Measurements from ENCODE around the gene SSX2IP.

SSX2IP gene

DNA sequence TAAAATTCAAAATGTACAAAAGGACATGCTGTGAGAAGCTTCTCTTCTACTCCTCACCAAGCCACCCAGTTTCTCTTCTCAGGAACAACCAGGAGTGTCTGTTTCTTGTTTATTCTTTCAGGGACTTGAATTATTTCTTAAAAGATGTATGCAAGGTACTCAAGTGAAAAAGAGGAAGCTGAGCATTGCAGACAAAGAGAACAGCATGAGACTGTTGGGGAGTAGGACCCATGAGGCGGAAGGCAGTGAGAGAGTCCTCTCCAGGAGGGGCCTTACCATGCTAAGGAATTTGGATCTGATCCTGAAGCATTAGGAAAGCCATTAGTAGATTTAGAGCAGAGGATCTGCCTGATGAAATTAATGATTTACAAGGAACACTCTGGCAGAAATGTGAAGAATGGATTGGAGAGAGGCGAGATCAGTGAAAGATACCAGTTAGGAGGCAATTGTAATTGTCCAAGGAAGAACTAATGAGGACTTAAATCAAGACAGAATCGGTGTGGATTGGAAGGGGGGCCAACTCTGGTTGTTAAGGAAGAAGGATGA lies 14.7 kb upstream of the SSX2IP start:
- Histone ChIP-seq H4K20me1 (ENCODE audit: insufficient read depth, low read length) (no peaks in the 10 kb centered on the region), H3K9ac (ENCODE audit: low read length) (peak overlapping the region; percentile 27; the same call in 1 of the 2 replicates), H3K27ac (ENCODE audit: low read depth, low read length, poor library complexity, severe bottlenecking) (peak overlapping the region; percentile 86), H3K4me3 (ENCODE audit: low read depth, low read length, poor library complexity, severe bottlenecking) (no peak overlapping the region), H3K4me2 (ENCODE audit: low read length) (peak overlapping the region; percentile 38; the same call in 1 of the 2 replicates), H2AFZ (ENCODE audit: low read length) (no peak overlapping the region; the same call in 1 of the 2 replicates), H3K9me3 (ENCODE audit: low read length) (no peaks in the 10 kb centered on the region), H3K36me3 (ENCODE audit: insufficient read depth, low read length) (no peaks in the 10 kb centered on the region), H3F3A (ENCODE audit: insufficient read depth, low read length) (0 out of 2 replicates have a peak, but pooled peaks cover 4% of the 10 kb centered on the region), H3K79me2 (ENCODE audit: insufficient read depth, low read length) (no peaks in the 10 kb centered on the region), H3K27me3 (ENCODE audit: insufficient read depth, low read length) (no peaks in the 10 kb centered on the region), H3K9me2 (ENCODE audit: low read depth, low read length) (no peaks in the 10 kb centered on the region), H3K4me1 (ENCODE audit: insufficient read depth, low read length, severe bottlenecking) (peaks cover 58% of the 10 kb centered on the region)
- no peak for TF ChIP-seq EZH2 (IDR thresholded peaks at IDR 0.05; ENCODE audit: borderline replicate concordance, low read length)
- TF ChIP-seq, protein P1, sequence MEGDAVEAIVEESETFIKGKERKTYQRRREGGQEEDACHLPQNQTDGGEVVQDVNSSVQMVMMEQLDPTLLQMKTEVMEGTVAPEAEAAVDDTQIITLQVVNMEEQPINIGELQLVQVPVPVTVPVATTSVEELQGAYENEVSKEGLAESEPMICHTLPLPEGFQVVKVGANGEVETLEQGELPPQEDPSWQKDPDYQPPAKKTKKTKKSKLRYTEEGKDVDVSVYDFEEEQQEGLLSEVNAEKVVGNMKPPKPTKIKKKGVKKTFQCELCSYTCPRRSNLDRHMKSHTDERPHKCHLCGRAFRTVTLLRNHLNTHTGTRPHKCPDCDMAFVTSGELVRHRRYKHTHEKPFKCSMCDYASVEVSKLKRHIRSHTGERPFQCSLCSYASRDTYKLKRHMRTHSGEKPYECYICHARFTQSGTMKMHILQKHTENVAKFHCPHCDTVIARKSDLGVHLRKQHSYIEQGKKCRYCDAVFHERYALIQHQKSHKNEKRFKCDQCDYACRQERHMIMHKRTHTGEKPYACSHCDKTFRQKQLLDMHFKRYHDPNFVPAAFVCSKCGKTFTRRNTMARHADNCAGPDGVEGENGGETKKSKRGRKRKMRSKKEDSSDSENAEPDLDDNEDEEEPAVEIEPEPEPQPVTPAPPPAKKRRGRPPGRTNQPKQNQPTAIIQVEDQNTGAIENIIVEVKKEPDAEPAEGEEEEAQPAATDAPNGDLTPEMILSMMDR (IDR thresholded peaks at IDR 0.05; ENCODE audit: low read length), result no peak

DNA sequence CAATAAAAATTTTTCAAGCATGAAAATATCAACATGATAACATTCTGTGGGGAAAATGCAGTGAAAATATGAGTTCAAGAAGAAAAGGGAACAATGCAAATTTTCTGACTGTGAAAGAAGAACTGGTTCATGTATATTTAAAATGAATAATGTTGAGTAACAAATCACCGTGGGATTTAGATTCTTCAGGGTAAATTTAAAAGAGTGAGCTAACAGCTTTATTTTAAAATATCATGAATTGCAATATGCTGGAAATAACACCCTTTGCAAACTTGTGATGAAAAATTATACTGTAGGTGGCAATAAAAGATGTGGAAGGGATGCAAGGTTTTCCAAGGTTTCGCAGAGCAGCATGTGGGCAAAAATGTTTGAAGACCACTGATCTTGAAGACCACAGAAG lies 13.2 kb upstream of the SSX2IP start:
- no peaks in the 10 kb centered on the region for H3K36me3 ChIP-seq (ENCODE audit: insufficient read depth, low read length)
- no peak overlapping the region for H3K4me2 ChIP-seq (ENCODE audit: low read length)
- H3K9me3 ChIP-seq (ENCODE audit: low read length), result no peaks in the 10 kb centered on the region
- no peak for TF ChIP-seq EZH2 (IDR thresholded peaks at IDR 0.05; ENCODE audit: borderline replicate concordance, low read length)
- TF ChIP-seq, protein P1 (IDR thresholded peaks at IDR 0.05; ENCODE audit: low read length), result no peak
- H3K9me2 ChIP-seq (ENCODE audit: low read depth, low read length), result no peaks in the 10 kb centered on the region
- no peaks in the 10 kb centered on the region for H4K20me1 ChIP-seq (ENCODE audit: insufficient read depth, low read length)
- peak overlapping the region; percentile 86 for H3K27ac ChIP-seq (ENCODE audit: low read depth, low read length, poor library complexity, severe bottlenecking)
- no peak overlapping the region for H3K9ac ChIP-seq (ENCODE audit: low read length)
- no peak overlapping the region for H2AFZ ChIP-seq (ENCODE audit: low read length)
- no peak overlapping the region for H3K4me3 ChIP-seq (ENCODE audit: low read depth, low read length, poor library complexity, severe bottlenecking)
- H3K27me3 ChIP-seq (ENCODE audit: insufficient read depth, low read length), result no peaks in the 10 kb centered on the region
- H3K4me1 ChIP-seq (ENCODE audit: insufficient read depth, low read length, severe bottlenecking), result peaks cover 73% of the 10 kb centered on the region
- no peaks in the 10 kb centered on the region for H3K79me2 ChIP-seq (ENCODE audit: insufficient read depth, low read length)
- 0 out of 2 replicates have a peak, but pooled peaks cover 4% of the 10 kb centered on the region for H3F3A ChIP-seq (ENCODE audit: insufficient read depth, low read length)

DNA sequence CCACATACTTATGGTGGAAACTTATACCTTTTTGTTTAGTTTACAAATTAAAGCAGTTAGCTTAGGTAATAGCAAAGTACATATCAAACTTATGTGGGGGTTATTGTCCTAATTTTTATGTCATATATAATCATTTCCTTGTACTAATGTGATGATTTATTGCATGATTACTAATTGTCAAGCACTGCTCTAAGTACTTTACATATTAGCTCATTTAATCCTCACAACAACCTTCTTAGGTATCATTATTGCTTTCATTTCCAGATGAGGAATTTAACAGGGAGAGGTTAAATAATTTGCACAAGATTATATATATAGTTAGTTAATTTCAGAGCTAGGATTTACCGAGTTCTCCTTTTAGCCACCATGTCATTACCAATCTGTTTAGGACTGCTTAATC lies 11.9 kb upstream of the SSX2IP start:
- Histone ChIP-seq H3K27me3 (ENCODE audit: insufficient read depth, low read length) (no peaks in the 10 kb centered on the region), H4K20me1 (ENCODE audit: insufficient read depth, low read length) (no peaks in the 10 kb centered on the region), H3K36me3 (ENCODE audit: insufficient read depth, low read length) (no peaks in the 10 kb centered on the region), H3K27ac (ENCODE audit: low read depth, low read length, poor library complexity, severe bottlenecking) (peak overlapping the region; percentile 83), H3K4me3 (ENCODE audit: low read depth, low read length, poor library complexity, severe bottlenecking) (no peak overlapping the region), H3K9me2 (ENCODE audit: low read depth, low read length) (no peaks in the 10 kb centered on the region), H3K4me1 (ENCODE audit: insufficient read depth, low read length, severe bottlenecking) (peaks cover 78% of the 10 kb centered on the region), H3K9me3 (ENCODE audit: low read length) (no peaks in the 10 kb centered on the region), H3F3A (ENCODE audit: insufficient read depth, low read length) (0 out of 2 replicates have a peak, but pooled peaks cover 4% of the 10 kb centered on the region), H3K4me2 (ENCODE audit: low read length) (peak overlapping the region; percentile 63), H2AFZ (ENCODE audit: low read length) (no peak overlapping the region), H3K9ac (ENCODE audit: low read length) (no peak overlapping the region), H3K79me2 (ENCODE audit: insufficient read depth, low read length) (no peaks in the 10 kb centered on the region)
- TF ChIP-seq, protein P1 (IDR thresholded peaks at IDR 0.05; ENCODE audit: low read length), result no peak
